Measurements from ENCODE around the gene AGPAT4. TPM values are rescaled to one million over a fixed set of nuclear protein-coding genes. Genes with fewer than 3 reads are reported as not detected.

The AGPAT4 gene
- total and polyA plus RNA-seq, 2 donors (not counting 1 experiment from before 2014, with no cell fraction given) = 4.4 to 6.1 TPM

DNA sequence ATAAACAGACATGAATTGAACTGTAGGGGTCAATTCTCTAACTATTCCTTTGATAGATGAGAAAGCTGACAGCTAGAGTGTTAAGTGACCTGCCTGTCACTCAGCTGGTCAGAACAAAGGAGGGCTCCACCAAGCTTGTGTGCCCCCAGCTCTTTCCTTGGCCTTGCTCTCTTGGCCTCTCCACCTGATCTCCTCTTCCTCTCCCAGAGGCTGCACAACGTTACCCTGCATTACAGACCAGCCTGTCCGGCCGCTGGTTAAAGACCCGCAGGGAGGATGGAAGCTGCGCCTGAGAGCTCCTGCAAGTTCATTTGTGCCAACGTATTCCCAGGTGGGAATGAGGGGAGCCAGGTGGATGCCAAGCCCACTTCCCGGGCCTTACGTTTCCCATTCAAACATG lies 22.5 kb downstream of the AGPAT4 start:
- ChIA-PET POLR2A (no interaction called here), CTCF (no interaction called here)
- H3K27ac ChIP-seq (ENCODE audit: low read length in 2 of 2) = no peak overlapping the region
- no peaks in the 10 kb centered on the region for H3K27me3 Mint-ChIP-seq
- 89% methylated on average over 8 of the region's 8 CpGs for WGBS (ENCODE audit: insufficient coverage)
- TF ChIP-seq, protein P1, sequence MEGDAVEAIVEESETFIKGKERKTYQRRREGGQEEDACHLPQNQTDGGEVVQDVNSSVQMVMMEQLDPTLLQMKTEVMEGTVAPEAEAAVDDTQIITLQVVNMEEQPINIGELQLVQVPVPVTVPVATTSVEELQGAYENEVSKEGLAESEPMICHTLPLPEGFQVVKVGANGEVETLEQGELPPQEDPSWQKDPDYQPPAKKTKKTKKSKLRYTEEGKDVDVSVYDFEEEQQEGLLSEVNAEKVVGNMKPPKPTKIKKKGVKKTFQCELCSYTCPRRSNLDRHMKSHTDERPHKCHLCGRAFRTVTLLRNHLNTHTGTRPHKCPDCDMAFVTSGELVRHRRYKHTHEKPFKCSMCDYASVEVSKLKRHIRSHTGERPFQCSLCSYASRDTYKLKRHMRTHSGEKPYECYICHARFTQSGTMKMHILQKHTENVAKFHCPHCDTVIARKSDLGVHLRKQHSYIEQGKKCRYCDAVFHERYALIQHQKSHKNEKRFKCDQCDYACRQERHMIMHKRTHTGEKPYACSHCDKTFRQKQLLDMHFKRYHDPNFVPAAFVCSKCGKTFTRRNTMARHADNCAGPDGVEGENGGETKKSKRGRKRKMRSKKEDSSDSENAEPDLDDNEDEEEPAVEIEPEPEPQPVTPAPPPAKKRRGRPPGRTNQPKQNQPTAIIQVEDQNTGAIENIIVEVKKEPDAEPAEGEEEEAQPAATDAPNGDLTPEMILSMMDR (IDR thresholded peaks at IDR 0.05) = no peak
- no peak for TF ChIP-seq EZH2 (IDR thresholded peaks at IDR 0.05; ENCODE audit: borderline replicate concordance, insufficient read depth, low read depth, low read length, poor library complexity, severe bottlenecking)
- H3K27ac Mint-ChIP-seq = no peak overlapping the region
- no peaks in the 10 kb centered on the region for H3K9me3 Mint-ChIP-seq (ENCODE audit: insufficient read depth)
- intact Hi-C loops (cut with micrococcal nuclease) = no loop called here
- no peaks in the 10 kb centered on the region for H3K36me3 ChIP-seq (replicated peaks in 1 of 2; ENCODE audit: control extremely low read depth in 1 of 2, control insufficient read depth in 1 of 2, extremely low read depth in 1 of 2, insufficient read depth in 2 of 2, low read length in 1 of 2)
- no peak for DNase-seq
- no peaks in the 10 kb centered on the region for H3K79me2 ChIP-seq (ENCODE audit: control insufficient read depth, insufficient read depth, low read length)
- ATAC-seq (ENCODE audit: low read depth) = no peak
- no peaks in the 10 kb centered on the region for H3K4me1 ChIP-seq (ENCODE audit: control insufficient read depth in 2 of 2, insufficient read depth in 2 of 2, low read length in 2 of 2)
- H3K9ac ChIP-seq (ENCODE audit: low read length) = no peak overlapping the region
- no peak overlapping the region for H3K4me3 Mint-ChIP-seq
- H3K9me3 ChIP-seq (ENCODE audit: control extremely low read depth in 1 of 3, control insufficient read depth in 2 of 3, insufficient read depth in 1 of 3, low read length in 2 of 3) = no peaks in the 10 kb centered on the region
- no peak overlapping the region for H2AFZ ChIP-seq (ENCODE audit: insufficient read depth, low read depth, low read length, poor library complexity, severe bottlenecking)
- H4K20me1 ChIP-seq (ENCODE audit: control insufficient read depth, insufficient read depth, low read length, poor library complexity, severe bottlenecking) = no peaks in the 10 kb centered on the region
- H3K4me1 Mint-ChIP-seq = no peaks in the 10 kb centered on the region
- H3K27me3 ChIP-seq (replicated peaks in 1 of 4; ENCODE audit: control extremely low read depth in 1 of 4, control insufficient read depth in 3 of 4, insufficient read depth in 4 of 4, low read length in 3 of 4) = no peaks in the 10 kb centered on the region
- no peak overlapping the region for H3K4me3 ChIP-seq (ENCODE audit: control extremely low read depth in 1 of 5, extremely low read depth in 1 of 5, insufficient read depth in 1 of 5, low read depth in 2 of 5, low read length in 4 of 5)
- no peak overlapping the region for H3K4me2 ChIP-seq (replicated peaks; ENCODE audit: low read depth, low read length, poor library complexity, severe bottlenecking)

GRCh38 chr6:161249327-161249726 lies 24.5 kb downstream of the AGPAT4 start:
- H3K4me3 ChIP-seq (ENCODE audit: control extremely low read depth in 1 of 5, extremely low read depth in 1 of 5, insufficient read depth in 1 of 5, low read depth in 2 of 5, low read length in 4 of 5) = no peak overlapping the region
- Mint-ChIP-seq H3K27ac (no peak overlapping the region), H3K27me3 (no peaks in the 10 kb centered on the region), H3K4me1 (no peaks in the 10 kb centered on the region), H3K4me3 (no peak overlapping the region), H3K9me3 (ENCODE audit: insufficient read depth) (no peaks in the 10 kb centered on the region)
- H3K9me3 ChIP-seq (ENCODE audit: control extremely low read depth in 1 of 3, control insufficient read depth in 2 of 3, insufficient read depth in 1 of 3, low read length in 2 of 3) = no peaks in the 10 kb centered on the region
- H3K36me3 ChIP-seq (replicated peaks in 1 of 2; ENCODE audit: control extremely low read depth in 1 of 2, control insufficient read depth in 1 of 2, extremely low read depth in 1 of 2, insufficient read depth in 2 of 2, low read length in 1 of 2) = no peaks in the 10 kb centered on the region
- ATAC-seq (ENCODE audit: low read depth) (no peak), DNase-seq (no peak)
- H3K9ac ChIP-seq (ENCODE audit: low read length) = no peak overlapping the region
- intact Hi-C loops (cut with micrococcal nuclease) = no loop called here
- H2AFZ ChIP-seq (ENCODE audit: insufficient read depth, low read depth, low read length, poor library complexity, severe bottlenecking) = no peak overlapping the region
- no peak for TF ChIP-seq EZH2 (IDR thresholded peaks at IDR 0.05; ENCODE audit: borderline replicate concordance, insufficient read depth, low read depth, low read length, poor library complexity, severe bottlenecking)
- TF ChIP-seq, protein P1 (IDR thresholded peaks at IDR 0.05) = no peak
- no peak overlapping the region for H3K4me2 ChIP-seq (replicated peaks; ENCODE audit: low read depth, low read length, poor library complexity, severe bottlenecking)
- H3K27me3 ChIP-seq (replicated peaks in 1 of 4; ENCODE audit: control extremely low read depth in 1 of 4, control insufficient read depth in 3 of 4, insufficient read depth in 4 of 4, low read length in 3 of 4) = no peaks in the 10 kb centered on the region
- no peak overlapping the region for H3K27ac ChIP-seq (ENCODE audit: low read length in 2 of 2)
- H3K4me1 ChIP-seq (ENCODE audit: control insufficient read depth in 2 of 2, insufficient read depth in 2 of 2, low read length in 2 of 2) = no peaks in the 10 kb centered on the region
- no peaks in the 10 kb centered on the region for H3K79me2 ChIP-seq (ENCODE audit: control insufficient read depth, insufficient read depth, low read length)
- WGBS (ENCODE audit: insufficient coverage) = 100% methylated on average over 1 of the region's 1 CpG
- H4K20me1 ChIP-seq (ENCODE audit: control insufficient read depth, insufficient read depth, low read length, poor library complexity, severe bottlenecking) = no peaks in the 10 kb centered on the region
- POLR2A ChIA-PET = no interaction called here
- CTCF ChIA-PET = no interaction called here

Data from B cell (primary cell).